GM19468 (cell line): ENCODE data around the gene TMF1.

Experiments
- ATAC-seq: cut with Tn5 transposase; IDR thresholded peaks from one replicate; pipeline ENCODE4 v1.9.1; 2021; ENCODE audit warnings: mild to moderate bottlenecking, moderate library complexity, moderate number of reproducible peaks; ENCODE audit not compliant: unreplicated experiment; ENCODE audit errors: extremely low read depth

TMF1 gene

GRCh38 chr3:68986496-68987208, 65.5 kb downstream of the TMF1 start:
- ATAC-seq: no peak

DNA sequence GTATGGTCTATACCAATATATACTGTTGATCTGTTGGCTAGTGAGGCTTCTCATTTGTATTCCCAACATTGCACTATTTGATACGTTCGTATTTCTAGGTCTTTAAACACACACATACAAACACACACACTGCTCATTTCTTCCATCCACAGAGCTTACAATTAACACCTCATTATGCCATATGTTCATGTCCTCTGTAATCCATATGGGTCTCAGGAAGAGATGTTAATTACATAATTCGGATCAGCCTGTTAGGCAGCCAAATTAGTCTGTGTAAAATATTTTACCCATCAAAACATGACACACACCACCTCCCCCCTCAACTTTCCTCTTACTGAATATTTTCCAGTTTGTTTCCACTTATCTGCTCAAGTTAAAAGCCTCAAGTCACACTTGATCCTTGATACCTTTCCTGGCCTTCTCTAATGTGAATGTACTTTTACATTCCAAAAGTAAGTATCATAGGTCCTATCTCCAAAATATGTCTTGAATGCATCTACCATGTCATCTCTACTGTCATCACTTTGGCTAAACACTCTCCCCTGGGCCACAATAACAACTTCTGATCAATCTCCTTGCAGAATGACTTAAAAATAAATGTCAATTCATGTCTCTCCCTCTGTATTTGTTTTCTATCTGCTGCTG, 66.9 kb downstream of the TMF1 start:
- no peak for ATAC-seq

DNA sequence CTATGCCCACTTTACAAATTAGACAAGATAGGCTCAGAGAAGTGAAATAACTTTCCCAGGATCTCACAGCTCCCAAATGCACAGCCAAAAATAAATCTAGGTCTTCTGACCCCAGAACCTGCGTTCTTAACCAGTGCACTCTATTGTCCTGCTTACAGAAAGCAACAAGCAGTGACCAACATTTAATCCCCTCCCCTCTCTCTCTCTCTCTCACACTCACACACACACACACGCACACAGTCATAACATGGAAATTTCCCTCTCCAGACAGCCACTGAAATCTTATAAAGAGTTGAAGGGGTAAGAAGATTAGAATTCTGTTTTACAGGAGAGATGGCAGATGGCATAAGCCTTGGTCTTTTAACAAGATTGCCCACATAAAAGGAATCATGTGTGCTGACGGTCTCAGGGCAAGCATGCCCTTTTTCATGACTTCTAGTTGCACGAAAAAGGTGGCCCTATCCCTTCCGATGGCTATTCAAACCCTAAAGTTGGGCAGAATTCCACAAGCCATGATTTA, 68.1 kb downstream of the TMF1 start:
- ATAC-seq: no peak

GRCh38 chr3:68977486-68978167, 74.5 kb downstream of the TMF1 start:
- no peak for ATAC-seq

DNA sequence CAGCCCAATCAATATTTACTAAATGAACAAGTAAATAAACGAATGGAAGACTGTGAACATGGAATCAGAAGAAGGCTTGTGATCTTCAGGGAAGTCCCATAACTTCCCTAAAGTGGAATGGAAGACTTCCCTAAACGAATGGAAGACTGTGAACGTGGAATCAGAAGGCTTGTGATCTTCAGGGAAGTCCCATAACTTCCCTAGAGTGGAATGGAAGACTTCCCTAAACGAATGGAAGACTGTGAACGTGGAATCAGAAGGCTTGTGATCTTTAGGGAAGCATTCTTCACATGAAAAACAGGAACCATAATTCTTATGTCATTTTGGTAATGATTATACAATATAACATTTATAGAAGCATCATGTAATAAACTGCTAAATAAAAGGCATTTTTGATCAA, 77.4 kb downstream of the TMF1 start:
- no peak for ATAC-seq

GRCh38 chr3:68973639-68974038, 78.5 kb downstream of the TMF1 start:
- ATAC-seq: no peak

DNA sequence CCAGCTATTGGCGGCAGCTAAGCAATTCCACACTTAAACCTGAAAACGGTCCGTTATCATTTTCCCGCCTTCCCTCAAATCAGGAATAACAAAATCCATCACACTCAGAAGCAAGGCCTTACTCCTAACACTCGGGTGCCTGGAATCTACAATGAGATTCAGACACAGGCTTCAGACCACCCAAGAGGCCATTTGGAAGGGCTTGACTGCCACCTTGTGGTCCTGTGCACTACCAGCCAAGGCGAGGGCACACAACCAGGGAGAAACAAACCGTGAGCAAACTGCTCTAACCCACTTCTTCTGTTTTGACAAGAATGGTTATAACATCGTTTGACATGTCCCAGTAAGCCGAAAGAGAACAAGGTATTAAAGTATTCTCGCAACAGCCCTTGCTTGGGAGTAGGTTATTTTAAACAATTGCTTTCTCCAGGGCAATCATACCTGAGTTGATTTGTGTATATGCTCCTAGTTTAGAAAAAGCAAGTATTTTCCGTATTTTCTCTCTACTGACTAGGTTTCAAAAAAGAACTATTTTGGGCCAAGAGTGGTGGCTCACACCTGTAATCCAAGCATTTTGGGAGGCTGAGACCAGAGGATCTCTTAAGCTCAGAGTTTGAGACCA, 79.7 kb downstream of the TMF1 start:
- peak; percentile 78 for ATAC-seq
